ENCODE measurements around the gene MBOAT7.

GRCh38 chr19:54188215-54188871 lies 1.0 kb downstream of the MBOAT7 start:
- TF ChIP-seq CTCF (conservative IDR thresholded peaks at IDR 0.05 in 1 of 2, IDR thresholded peaks at IDR 0.05 in 1 of 2; ENCODE audit: extremely low read depth in 1 of 2, insufficient read depth in 1 of 2, low read depth in 1 of 2, low read length in 2 of 2) (no peak), EZH2 (IDR thresholded peaks at IDR 0.05; ENCODE audit: borderline replicate concordance, low read length) (no peak)

Measured in mammary epithelial cell (primary cell).